Endodermal cell (in vitro differentiated cells): ENCODE measurements around the gene RFC4. TPM values are rescaled to one million over a fixed set of nuclear protein-coding genes. Genes with fewer than 3 reads are reported as not detected.

Experiments used
- DNase-seq: peaks from one replicate; pipeline ENCODE4 v3.0.0-alpha.2; 2017
- H3K27ac ChIP-seq: 2 replicates; pipeline ENCODE4 v1.5.1; 2013; ENCODE audit warnings: mild to moderate bottlenecking, low read depth, low read length, moderate library complexity
- H3K27me3 ChIP-seq: 2 replicates; pipeline ENCODE4 v1.6.1; 2013; ENCODE audit warnings: mild to moderate bottlenecking, low read length, moderate library complexity; ENCODE audit not compliant: insufficient read depth, control insufficient read depth, poor library complexity, severe bottlenecking
- H3K36me3 ChIP-seq: 2 replicates; pipeline ENCODE4 v1.7.0; 2013; ENCODE audit warnings: mild to moderate bottlenecking, low read length, moderate library complexity; ENCODE audit not compliant: control insufficient read depth, insufficient read depth
- H3K4me1 ChIP-seq: one replicate; pipeline ENCODE4 v1.7.0; 2013; ENCODE audit warnings: low read length; ENCODE audit not compliant: control insufficient read depth, insufficient read depth
- H3K4me3 ChIP-seq: 2 replicates; pipeline ENCODE4 v1.5.1; 2013; ENCODE audit warnings: mild to moderate bottlenecking, low read length, moderate library complexity
- H3K9ac ChIP-seq: 2 replicates; pipeline ENCODE4 v1.6.1; 2013; ENCODE audit warnings: mild to moderate bottlenecking, low read length, moderate library complexity; ENCODE audit not compliant: poor library complexity, severe bottlenecking; ENCODE audit errors: extremely low read depth
- H3K9me3 ChIP-seq: 2 replicates; pipeline ENCODE4 v1.6.1; 2013; ENCODE audit warnings: mild to moderate bottlenecking, low read length, moderate library complexity; ENCODE audit not compliant: control insufficient read depth
- H3K27ac Mint-ChIP-seq: 2 replicates; pipeline ENCODE4 v1.8.0; 2020; ENCODE audit warnings: mixed read lengths
- H3K27me3 Mint-ChIP-seq: 2 replicates; pipeline ENCODE4 v1.8.0; 2021; ENCODE audit warnings: mild to moderate bottlenecking, mixed read lengths; ENCODE audit not compliant: insufficient read depth
- H3K36me3 Mint-ChIP-seq: 2 replicates; pipeline ENCODE4 v1.8.0; 2020; ENCODE audit warnings: low read depth, mixed read lengths
- H3K4me1 Mint-ChIP-seq: 2 replicates; pipeline ENCODE4 v1.8.0; 2020; ENCODE audit warnings: mixed read lengths
- H3K4me3 Mint-ChIP-seq: 2 replicates; pipeline ENCODE4 v1.8.0; 2020; ENCODE audit warnings: mild to moderate bottlenecking, moderate library complexity, mixed read lengths
- H3K9me3 Mint-ChIP-seq: 2 replicates; pipeline ENCODE4 v1.8.0; 2020; ENCODE audit warnings: mild to moderate bottlenecking, mixed read lengths
- WGBS, 2 experiments: methylation state at CpG; one replicate each; pipeline versions ENCODE4 v1.1.5 to v1.1.7; 2013; ENCODE audit warnings: missing lambda C conversion rate in 2 of 2, mixed read lengths in 1 of 2; ENCODE audit not compliant: insufficient coverage in 1 of 2, insufficient read length in 1 of 2; 5-methylcytosine and 5-hydroxymethylcytosine counted together
- total RNA-seq, 2 donors: library from RNA; stranded (reverse); fragmentation: NEBNext Ultra II Directional in 1 of 2; extraction: Animal tissue kit (Norgen Biotek cat#: 25700) in 1 of 2; gene quantifications; 2 replicates in 1 of 2; 3 replicates in 1 of 2; pipeline ENCODE4 v1.2.1, GENCODE V29; 2021
- TF ChIP-seq, protein P1 (sequence below): fragments of 200-600 bp; sonication (generic); conservative IDR thresholded peaks from 2 replicates; pipeline ENCODE4 v1.5.0; 2021; ENCODE audit warnings: antibody characterized with exemption, mild to moderate bottlenecking

The RFC4 gene
- total RNA-seq, 2 donors from 2014 or later = 57.6 to 111 TPM

DNA sequence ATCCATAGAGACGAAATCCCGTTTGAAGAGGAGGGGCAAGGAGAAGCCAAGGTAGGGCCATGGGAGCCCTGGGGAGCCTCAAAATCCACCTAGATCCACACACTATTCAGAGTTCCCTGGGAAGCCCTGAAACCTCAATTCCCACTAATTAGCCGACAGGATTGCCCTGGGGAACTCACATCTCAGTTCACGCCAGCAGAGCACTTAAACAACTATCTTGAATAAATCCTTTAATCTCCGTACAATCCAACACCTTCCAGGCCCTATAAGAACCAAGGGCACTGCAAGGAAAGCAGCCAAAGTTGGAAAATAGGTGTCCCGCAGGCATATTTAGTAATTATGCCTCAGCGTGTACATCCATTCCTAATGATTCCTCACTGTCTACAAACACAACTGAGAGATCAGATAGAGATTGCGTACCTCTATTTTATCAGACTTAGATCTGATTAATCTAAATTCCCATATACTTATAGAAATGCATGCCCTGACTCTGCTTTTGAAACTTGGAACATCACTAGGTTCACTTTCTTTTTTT, 48.5 kb downstream of the RFC4 start:
- Histone ChIP-seq H3K9me3 (no peaks in the 10 kb centered on the region), H3K4me1 (no peaks in the 10 kb centered on the region), H3K36me3 (no peaks in the 10 kb centered on the region), H3K9ac (no peak overlapping the region), H3K4me3 (no peak overlapping the region), H3K27ac (no peak overlapping the region), H3K27me3 (peaks cover 59% of the 10 kb centered on the region)
- H3K4me1 Mint-ChIP-seq = peaks cover 11% of the 10 kb centered on the region
- no peak overlapping the region for H3K4me3 Mint-ChIP-seq
- no peaks in the 10 kb centered on the region for H3K9me3 Mint-ChIP-seq
- DNase-seq = no peak
- H3K27ac Mint-ChIP-seq = no peak overlapping the region
- 76 to 84% methylated on average over 5 to 8 of the region's 8 CpGs for WGBS, 2 experiments
- H3K27me3 Mint-ChIP-seq = peaks cover 92% of the 10 kb centered on the region
- H3K36me3 Mint-ChIP-seq = no peaks in the 10 kb centered on the region
- TF ChIP-seq, protein P1, sequence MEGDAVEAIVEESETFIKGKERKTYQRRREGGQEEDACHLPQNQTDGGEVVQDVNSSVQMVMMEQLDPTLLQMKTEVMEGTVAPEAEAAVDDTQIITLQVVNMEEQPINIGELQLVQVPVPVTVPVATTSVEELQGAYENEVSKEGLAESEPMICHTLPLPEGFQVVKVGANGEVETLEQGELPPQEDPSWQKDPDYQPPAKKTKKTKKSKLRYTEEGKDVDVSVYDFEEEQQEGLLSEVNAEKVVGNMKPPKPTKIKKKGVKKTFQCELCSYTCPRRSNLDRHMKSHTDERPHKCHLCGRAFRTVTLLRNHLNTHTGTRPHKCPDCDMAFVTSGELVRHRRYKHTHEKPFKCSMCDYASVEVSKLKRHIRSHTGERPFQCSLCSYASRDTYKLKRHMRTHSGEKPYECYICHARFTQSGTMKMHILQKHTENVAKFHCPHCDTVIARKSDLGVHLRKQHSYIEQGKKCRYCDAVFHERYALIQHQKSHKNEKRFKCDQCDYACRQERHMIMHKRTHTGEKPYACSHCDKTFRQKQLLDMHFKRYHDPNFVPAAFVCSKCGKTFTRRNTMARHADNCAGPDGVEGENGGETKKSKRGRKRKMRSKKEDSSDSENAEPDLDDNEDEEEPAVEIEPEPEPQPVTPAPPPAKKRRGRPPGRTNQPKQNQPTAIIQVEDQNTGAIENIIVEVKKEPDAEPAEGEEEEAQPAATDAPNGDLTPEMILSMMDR = no peak

DNA sequence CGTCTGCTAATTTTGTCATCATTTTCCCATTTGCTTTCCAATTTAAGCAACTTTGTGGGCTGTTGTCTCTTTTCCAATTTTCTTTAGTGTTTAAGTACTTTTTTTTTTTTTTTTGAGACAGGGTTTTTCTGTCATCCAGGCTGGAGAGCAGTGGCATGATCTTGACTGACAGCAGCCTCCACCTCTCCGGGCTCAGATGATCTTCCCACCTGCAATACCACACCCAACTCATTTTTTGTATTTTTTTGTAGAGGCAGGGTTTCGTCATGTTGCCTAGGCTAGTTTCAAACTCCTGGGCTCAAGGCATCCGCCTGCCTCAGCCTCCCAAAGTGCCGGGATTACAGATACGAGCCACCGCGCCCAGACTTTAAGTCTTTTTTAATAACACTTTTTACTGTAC, 49.1 kb downstream of the RFC4 start:
- H3K4me1 ChIP-seq = no peaks in the 10 kb centered on the region
- H3K9me3 ChIP-seq = no peaks in the 10 kb centered on the region
- Mint-ChIP-seq H3K27ac (no peak overlapping the region), H3K4me3 (no peak overlapping the region), H3K4me1 (peaks cover 11% of the 10 kb centered on the region), H3K9me3 (no peaks in the 10 kb centered on the region), H3K27me3 (peaks cover 88% of the 10 kb centered on the region), H3K36me3 (no peaks in the 10 kb centered on the region)
- H3K4me3 ChIP-seq = no peak overlapping the region
- WGBS, 2 experiments = 90 to 93% methylated on average over 2 to 8 of the region's 8 CpGs
- DNase-seq = no peak
- TF ChIP-seq, protein P1 = no peak
- H3K27ac ChIP-seq = no peak overlapping the region
- H3K36me3 ChIP-seq = no peaks in the 10 kb centered on the region
- no peak overlapping the region for H3K9ac ChIP-seq
- peaks cover 59% of the 10 kb centered on the region for H3K27me3 ChIP-seq

DNA sequence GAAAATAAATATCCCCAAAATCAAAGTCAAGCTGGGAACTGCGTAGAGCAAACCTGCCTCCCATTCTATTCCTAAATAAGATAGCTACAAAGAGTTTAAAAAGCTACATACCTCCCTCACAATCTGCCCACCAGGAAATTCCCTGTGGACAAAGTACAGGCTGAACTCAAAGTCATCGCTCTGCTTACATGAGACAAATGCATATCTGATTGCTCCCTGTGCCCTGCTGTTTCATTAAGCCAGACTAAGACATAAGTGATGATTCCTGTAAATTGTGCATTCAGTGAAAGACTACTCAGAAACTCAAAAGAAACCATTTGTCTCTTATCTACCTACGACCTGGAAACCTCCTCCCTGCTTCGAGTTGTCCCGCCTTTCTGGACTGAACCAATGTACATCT, 51.4 kb downstream of the RFC4 start:
- peaks cover 43% of the 10 kb centered on the region for H3K27me3 ChIP-seq
- H3K27me3 Mint-ChIP-seq = peaks cover 64% of the 10 kb centered on the region
- no peak overlapping the region for H3K27ac Mint-ChIP-seq
- no peak overlapping the region for H3K4me3 ChIP-seq
- peaks cover 11% of the 10 kb centered on the region for H3K4me1 Mint-ChIP-seq
- H3K9me3 Mint-ChIP-seq = no peaks in the 10 kb centered on the region
- no peaks in the 10 kb centered on the region for H3K36me3 ChIP-seq
- TF ChIP-seq, protein P1 = no peak
- H3K36me3 Mint-ChIP-seq = no peaks in the 10 kb centered on the region
- H3K4me3 Mint-ChIP-seq = no peak overlapping the region
- DNase-seq = no peak
- no peaks in the 10 kb centered on the region for H3K9me3 ChIP-seq
- WGBS, 2 experiments = 92 to 95% methylated on average over 5 of the region's 5 CpGs
- no peak overlapping the region for H3K27ac ChIP-seq
- H3K9ac ChIP-seq = no peak overlapping the region
- H3K4me1 ChIP-seq = no peaks in the 10 kb centered on the region
